ENCODE measurements around the gene GATA2. TPM values are rescaled to one million over a fixed set of nuclear protein-coding genes. Genes with fewer than 3 reads are reported as not detected.
A peak's percentile ranks its signal among the peaks of the same experiment; 100 is the strongest.

Gene GATA2
- total and polyA plus RNA-seq, 2 donors (not counting 1 experiment from before 2014, with no cell fraction given): 0.27 TPM; not detected in 1

GRCh38 chr3:128496602-128497304 is 3.8 kb upstream of the GATA2 start:
- Histone ChIP-seq H3K9me3 (ENCODE audit: control extremely low read depth in 1 of 3, control insufficient read depth in 2 of 3, insufficient read depth in 1 of 3, low read length in 2 of 3) (peaks cover 0 to 5% (median 0%) of the 10 kb centered on the region in 3 donors), H2AFZ (ENCODE audit: insufficient read depth, low read depth, low read length, poor library complexity, severe bottlenecking) (no peak overlapping the region), H3K27ac (ENCODE audit: low read length in 2 of 2) (no peak overlapping the region), H3K36me3 (replicated peaks in 1 of 2; ENCODE audit: control extremely low read depth in 1 of 2, control insufficient read depth in 1 of 2, extremely low read depth in 1 of 2, insufficient read depth in 2 of 2, low read length in 1 of 2) (no peaks in the 10 kb centered on the region), H4K20me1 (ENCODE audit: control insufficient read depth, insufficient read depth, low read length, poor library complexity, severe bottlenecking) (no peaks in the 10 kb centered on the region), H3K9ac (ENCODE audit: low read length) (no peak overlapping the region), H3K4me3 (ENCODE audit: control extremely low read depth in 1 of 5, extremely low read depth in 1 of 5, insufficient read depth in 1 of 5, low read depth in 2 of 5, low read length in 4 of 5) (no peak overlapping the region), H3K4me2 (replicated peaks; ENCODE audit: low read depth, low read length, poor library complexity, severe bottlenecking) (peak overlapping the region; percentile 85), H3K27me3 (replicated peaks in 1 of 4; ENCODE audit: control extremely low read depth in 1 of 4, control insufficient read depth in 3 of 4, insufficient read depth in 4 of 4, low read length in 3 of 4) (peaks cover 0 to 62% (median 37%) of the 10 kb centered on the region in 4 experiments), H3K79me2 (ENCODE audit: control insufficient read depth, insufficient read depth, low read length) (no peaks in the 10 kb centered on the region), H3K4me1 (ENCODE audit: control insufficient read depth in 2 of 2, insufficient read depth in 2 of 2, low read length in 2 of 2) (peaks cover 21 to 25% of the 10 kb centered on the region in 2 donors)
- H3K4me1 Mint-ChIP-seq: peaks cover 27% of the 10 kb centered on the region
- H3K27ac Mint-ChIP-seq: no peak overlapping the region
- TF ChIP-seq CTCF (IDR thresholded peaks at IDR 0.05) (no peak), EZH2 (IDR thresholded peaks at IDR 0.05; ENCODE audit: borderline replicate concordance, insufficient read depth, low read depth, low read length, poor library complexity, severe bottlenecking) (no peak)
- H3K9me3 Mint-ChIP-seq (ENCODE audit: insufficient read depth): no peaks in the 10 kb centered on the region
- CTCF ChIA-PET: interaction anchor here (1.0 to 1.2 kb wide), 4 partner anchors 70 to 402 kb away, joined by 3 to 7 read pairs (median 3); no protein-coding TSS in a partner anchor
- H3K27me3 Mint-ChIP-seq: peaks cover 75% of the 10 kb centered on the region
- POLR2A ChIA-PET: no interaction called here
- no peak for ATAC-seq (ENCODE audit: low read depth)
- no peak for DNase-seq
- 86% methylated on average over 45 of the region's 45 CpGs for WGBS (ENCODE audit: insufficient coverage)
- intact Hi-C loops (cut with micrococcal nuclease): no loop called here
- H3K4me3 Mint-ChIP-seq: peak overlapping the region; percentile 79

GRCh38 chr3:128496019-128496601 is 3.1 kb upstream of the GATA2 start:
- Histone ChIP-seq H2AFZ (ENCODE audit: insufficient read depth, low read depth, low read length, poor library complexity, severe bottlenecking) (no peak overlapping the region), H3K27ac (ENCODE audit: low read length in 2 of 2) (no peak overlapping the region), H3K4me3 (ENCODE audit: control extremely low read depth in 1 of 5, extremely low read depth in 1 of 5, insufficient read depth in 1 of 5, low read depth in 2 of 5, low read length in 4 of 5) (no peak overlapping the region), H3K79me2 (ENCODE audit: control insufficient read depth, insufficient read depth, low read length) (no peaks in the 10 kb centered on the region), H3K9me3 (ENCODE audit: control extremely low read depth in 1 of 3, control insufficient read depth in 2 of 3, insufficient read depth in 1 of 3, low read length in 2 of 3) (peaks cover 0 to 11% (median 0%) of the 10 kb centered on the region in 3 donors), H3K36me3 (replicated peaks in 1 of 2; ENCODE audit: control extremely low read depth in 1 of 2, control insufficient read depth in 1 of 2, extremely low read depth in 1 of 2, insufficient read depth in 2 of 2, low read length in 1 of 2) (no peaks in the 10 kb centered on the region), H3K4me2 (replicated peaks; ENCODE audit: low read depth, low read length, poor library complexity, severe bottlenecking) (no peak overlapping the region), H3K4me1 (ENCODE audit: control insufficient read depth in 2 of 2, insufficient read depth in 2 of 2, low read length in 2 of 2) (peaks cover 25 to 31% of the 10 kb centered on the region in 2 donors), H3K9ac (ENCODE audit: low read length) (no peak overlapping the region), H4K20me1 (ENCODE audit: control insufficient read depth, insufficient read depth, low read length, poor library complexity, severe bottlenecking) (no peaks in the 10 kb centered on the region), H3K27me3 (replicated peaks in 1 of 4; ENCODE audit: control extremely low read depth in 1 of 4, control insufficient read depth in 3 of 4, insufficient read depth in 4 of 4, low read length in 3 of 4) (peaks cover 0 to 69% (median 42%) of the 10 kb centered on the region in 4 experiments)
- no peak for DNase-seq
- ChIA-PET CTCF (interaction anchor here (1.3 kb wide), 1 partner anchor 70 kb away, joined by 4 read pairs; no protein-coding TSS in a partner anchor), POLR2A (no interaction called here)
- Mint-ChIP-seq H3K27me3 (peaks cover 73% of the 10 kb centered on the region), H3K9me3 (ENCODE audit: insufficient read depth) (no peaks in the 10 kb centered on the region), H3K4me1 (peaks cover 34% of the 10 kb centered on the region), H3K4me3 (peak overlapping the region; percentile 44), H3K27ac (no peak overlapping the region)
- TF ChIP-seq EZH2 (IDR thresholded peaks at IDR 0.05; ENCODE audit: borderline replicate concordance, insufficient read depth, low read depth, low read length, poor library complexity, severe bottlenecking) (no peak), CTCF (IDR thresholded peaks at IDR 0.05) (no peak)
- 78% methylated on average over 32 of the region's 32 CpGs for WGBS (ENCODE audit: insufficient coverage)
- ATAC-seq (ENCODE audit: low read depth): no peak
- intact Hi-C loops (cut with micrococcal nuclease): no loop called here

All from B cell (primary cell).